ENCODE data around the gene PRTN3. TPM values are rescaled to one million over a fixed set of nuclear protein-coding genes. Genes with fewer than 3 reads are reported as not detected.
"Not testable (repeated sequence)": the region's sequence is repeated elsewhere in the genome, so short reads cannot be mapped to it uniquely, and the experiment has no call there.

PRTN3 gene
- total RNA-seq, 2 donors from 2014 or later: 2.6 TPM; not detected in 1

DNA sequence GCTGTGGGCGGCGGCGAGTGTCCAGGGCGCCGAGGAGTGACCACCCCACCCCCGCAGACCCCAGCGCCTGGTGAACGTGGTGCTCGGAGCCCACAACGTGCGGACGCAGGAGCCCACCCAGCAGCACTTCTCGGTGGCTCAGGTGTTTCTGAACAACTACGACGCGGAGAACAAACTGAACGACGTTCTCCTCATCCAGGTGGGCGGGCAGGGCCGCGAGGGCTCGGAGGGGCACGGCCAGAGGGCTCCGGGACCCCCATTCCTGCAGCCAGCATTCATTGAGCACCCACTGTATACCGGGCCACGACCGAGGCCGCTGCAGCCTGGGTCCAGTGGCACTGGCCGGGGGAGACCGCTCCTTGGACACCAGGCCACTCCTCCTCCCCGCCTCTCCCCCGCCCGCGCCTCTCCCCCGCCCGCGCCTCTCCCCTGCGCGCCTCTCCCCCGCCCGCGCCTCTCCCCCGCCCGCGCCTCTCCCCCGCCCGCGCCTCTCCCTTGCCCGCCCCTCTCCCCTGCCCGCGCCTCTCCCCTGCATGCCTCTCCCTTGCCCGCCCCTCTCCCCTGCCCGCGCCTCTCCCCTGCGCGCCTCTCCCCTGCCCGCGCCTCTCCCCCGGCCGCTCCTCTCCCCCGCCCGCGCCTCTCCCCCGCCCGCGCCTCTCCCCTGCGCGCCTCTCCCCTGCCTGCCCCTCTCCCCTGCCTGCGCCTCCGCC is 3.2 kb downstream of the PRTN3 start:
- Histone ChIP-seq H3K4me1 (replicated peaks) (no peaks in the 10 kb centered on the region), H3K27ac (no peak overlapping the region), H3K36me3 (no peaks in the 10 kb centered on the region), H3K9me3 (no peaks in the 10 kb centered on the region), H3K4me3 (peak overlapping the region; percentile 3 to 21), H3K27me3 (replicated peaks; ENCODE audit: insufficient read depth) (peaks cover 7% of the 10 kb centered on the region)
- intact Hi-C loops (cut with DNase I): no loop called here
- TF ChIP-seq POLR2A (IDR thresholded peaks at IDR 0.05): no peak
- TF ChIP-seq, protein P1, sequence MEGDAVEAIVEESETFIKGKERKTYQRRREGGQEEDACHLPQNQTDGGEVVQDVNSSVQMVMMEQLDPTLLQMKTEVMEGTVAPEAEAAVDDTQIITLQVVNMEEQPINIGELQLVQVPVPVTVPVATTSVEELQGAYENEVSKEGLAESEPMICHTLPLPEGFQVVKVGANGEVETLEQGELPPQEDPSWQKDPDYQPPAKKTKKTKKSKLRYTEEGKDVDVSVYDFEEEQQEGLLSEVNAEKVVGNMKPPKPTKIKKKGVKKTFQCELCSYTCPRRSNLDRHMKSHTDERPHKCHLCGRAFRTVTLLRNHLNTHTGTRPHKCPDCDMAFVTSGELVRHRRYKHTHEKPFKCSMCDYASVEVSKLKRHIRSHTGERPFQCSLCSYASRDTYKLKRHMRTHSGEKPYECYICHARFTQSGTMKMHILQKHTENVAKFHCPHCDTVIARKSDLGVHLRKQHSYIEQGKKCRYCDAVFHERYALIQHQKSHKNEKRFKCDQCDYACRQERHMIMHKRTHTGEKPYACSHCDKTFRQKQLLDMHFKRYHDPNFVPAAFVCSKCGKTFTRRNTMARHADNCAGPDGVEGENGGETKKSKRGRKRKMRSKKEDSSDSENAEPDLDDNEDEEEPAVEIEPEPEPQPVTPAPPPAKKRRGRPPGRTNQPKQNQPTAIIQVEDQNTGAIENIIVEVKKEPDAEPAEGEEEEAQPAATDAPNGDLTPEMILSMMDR (IDR thresholded peaks at IDR 0.05): no peak
- TF ChIP-seq POLR2AphosphoS5 (IDR thresholded peaks at IDR 0.05): no peak
- WGBS: 33% methylated on average over 20 of the region's 70 CpGs
- DNase-seq (ENCODE audit: low spot score): no peak

- WGBS: 55% methylated on average over 7 of the region's 11 CpGs
- no peaks in the 10 kb centered on the region for H3K36me3 ChIP-seq
- peaks cover 7% of the 10 kb centered on the region for H3K27me3 ChIP-seq (replicated peaks; ENCODE audit: insufficient read depth)
- H3K4me1 ChIP-seq (replicated peaks): no peaks in the 10 kb centered on the region
- no peak for TF ChIP-seq POLR2AphosphoS5 (IDR thresholded peaks at IDR 0.05)
- TF ChIP-seq, protein P1 (IDR thresholded peaks at IDR 0.05): no peak
- TF ChIP-seq POLR2A (IDR thresholded peaks at IDR 0.05): no peak
- intact Hi-C loops (cut with DNase I): no loop called here
- H3K4me3 ChIP-seq: no peak overlapping the region
- no peak for DNase-seq (ENCODE audit: low spot score)
- no peak overlapping the region for H3K27ac ChIP-seq
- H3K9me3 ChIP-seq: no peaks in the 10 kb centered on the region
Measured at GRCh38 chr19:844546-844971, 3.8 kb downstream of the PRTN3 start.

DNA sequence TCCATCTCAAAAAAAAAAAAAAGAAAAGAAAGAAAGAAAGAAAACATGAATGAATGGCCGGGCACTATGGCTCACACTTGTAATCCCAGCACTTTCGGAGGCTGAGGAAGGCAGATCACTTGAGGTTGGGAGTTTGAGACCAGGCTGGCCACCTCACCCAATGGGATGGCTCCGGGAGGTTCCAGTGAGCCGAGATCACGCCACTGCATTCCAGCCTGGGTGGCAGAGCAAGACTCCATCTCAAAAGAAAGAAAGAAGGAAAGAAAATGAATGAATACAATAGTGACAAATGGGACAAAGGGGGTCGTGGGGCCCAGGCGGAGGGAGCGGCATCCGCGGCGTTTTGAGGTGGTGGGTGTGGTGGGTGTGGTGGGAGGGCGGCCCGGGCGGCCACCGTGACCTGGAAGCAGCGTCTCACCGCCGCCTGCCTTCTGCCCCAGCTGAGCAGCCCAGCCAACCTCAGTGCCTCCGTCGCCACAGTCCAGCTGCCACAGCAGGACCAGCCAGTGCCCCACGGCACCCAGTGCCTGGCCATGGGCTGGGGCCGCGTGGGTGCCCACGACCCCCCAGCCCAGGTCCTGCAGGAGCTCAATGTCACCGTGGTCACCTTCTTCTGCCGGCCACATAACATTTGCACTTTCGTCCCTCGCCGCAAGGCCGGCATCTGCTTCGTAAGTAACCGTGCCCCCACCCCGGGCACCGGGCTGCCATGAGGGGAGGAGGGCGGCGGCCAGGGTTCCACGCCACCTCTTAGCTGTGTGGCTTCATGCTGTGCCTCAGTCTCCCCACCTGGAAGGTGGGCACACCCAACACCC is 5.1 kb downstream of the PRTN3 start:
- no peak overlapping the region for H3K27ac ChIP-seq
- no peak for DNase-seq (ENCODE audit: low spot score)
- no peak overlapping the region for H3K4me3 ChIP-seq
- peaks cover 4% of the 10 kb centered on the region for H3K4me1 ChIP-seq (replicated peaks)
- no peaks in the 10 kb centered on the region for H3K9me3 ChIP-seq
- intact Hi-C loops (cut with DNase I): no loop called here
- TF ChIP-seq, protein P1 (IDR thresholded peaks at IDR 0.05): no peak
- TF ChIP-seq POLR2AphosphoS5 (IDR thresholded peaks at IDR 0.05): no peak
- no peak for TF ChIP-seq POLR2A (IDR thresholded peaks at IDR 0.05)
- peaks cover 7% of the 10 kb centered on the region for H3K27me3 ChIP-seq (replicated peaks; ENCODE audit: insufficient read depth)
- H3K36me3 ChIP-seq: no peaks in the 10 kb centered on the region
- 69% methylated on average over 37 of the region's 37 CpGs for WGBS

GRCh38 chr19:848386-848921 is 7.7 kb downstream of the PRTN3 start:
- H3K27me3 ChIP-seq (replicated peaks; ENCODE audit: insufficient read depth): peaks cover 12% of the 10 kb centered on the region
- no peaks in the 10 kb centered on the region for H3K36me3 ChIP-seq
- WGBS: 41% methylated on average over 12 of the region's 12 CpGs
- no peak overlapping the region for H3K27ac ChIP-seq
- TF ChIP-seq POLR2AphosphoS5 (IDR thresholded peaks at IDR 0.05) (no peak), POLR2A (IDR thresholded peaks at IDR 0.05) (no peak)
- TF ChIP-seq, protein P1 (IDR thresholded peaks at IDR 0.05): no peak
- DNase-seq (ENCODE audit: low spot score): no peak
- H3K9me3 ChIP-seq: no peaks in the 10 kb centered on the region
- no peak overlapping the region for H3K4me3 ChIP-seq
- intact Hi-C loops (cut with DNase I): no loop called here
- H3K4me1 ChIP-seq (replicated peaks): peaks cover 4% of the 10 kb centered on the region

GRCh38 chr19:849195-849594 is 8.4 kb downstream of the PRTN3 start:
- H3K27me3 ChIP-seq (replicated peaks; ENCODE audit: insufficient read depth); DNase-seq (ENCODE audit: low spot score); H3K4me3 ChIP-seq; intact Hi-C loops (cut with DNase I); H3K27ac ChIP-seq; H3K9me3 ChIP-seq; H3K4me1 ChIP-seq (replicated peaks); H3K36me3 ChIP-seq: not testable (repeated sequence)
- WGBS: 72% methylated on average over 8 of the region's 8 CpGs

Data from prostate gland (tissue), 2 donors.